B cell (primary cell): ENCODE data around the gene IL1RN. TPM values are rescaled to one million over a fixed set of nuclear protein-coding genes. Genes with fewer than 3 reads are reported as not detected.

Experiments used
- ATAC-seq: fragments of 200-7000 bp; cut with Tn5 transposase; one replicate; pipeline ENCODE4 v1.10.0; 2021; ENCODE audit warnings: low read depth, mild to moderate bottlenecking, moderate number of reproducible peaks, moderate library complexity
- CTCF ChIA-PET: fragments of 350-600 bp; sonication (Branson Sonifier 250); formaldehyde crosslinking; loops from one replicate; lab custom pipeline; 2021; ENCODE audit warnings: antibody characterized with exemption, inconsistent platforms; lab: Charles Lee
- POLR2A ChIA-PET: fragments of 350-600 bp; sonication (Branson Sonifier 250); formaldehyde crosslinking; loops from one replicate; lab custom pipeline; 2021; ENCODE audit warnings: antibody characterized with exemption; lab: Charles Lee
- DNase-seq: peaks from one replicate; pipeline ENCODE4 v3.0.0; 2013
- H2AFZ ChIP-seq: 2 replicates; pipeline ENCODE4 v1.6.1; 2012; ENCODE audit warnings: mild to moderate bottlenecking, low read depth, low read length; ENCODE audit not compliant: insufficient read depth, poor library complexity, severe bottlenecking
- H3K27ac ChIP-seq, 2 donors: 1 replicate in 1 of 2; 2 replicates in 1 of 2; pipeline ENCODE4 v1.5.1; 2012 to 2013; ENCODE audit warnings: low read length in 2 of 2, mild to moderate bottlenecking in 2 of 2, moderate library complexity in 1 of 2
- H3K27me3 ChIP-seq, 4 experiments: fragments of 200-600 bp in 1 of 4; sonication (generic) in 1 of 4; replicated peaks in 1 of 4; 1 replicate in 2 of 4; 2 replicates in 2 of 4; pipeline versions ENCODE4 v1.6.1 to v1.7.0; 2013 to 2016; ENCODE audit warnings: low read length in 3 of 4, mild to moderate bottlenecking in 2 of 4, mixed read lengths in 1 of 4, moderate library complexity in 1 of 4; ENCODE audit not compliant: insufficient read depth in 4 of 4, control insufficient read depth in 3 of 4; ENCODE audit errors: control extremely low read depth in 1 of 4
- H3K36me3 ChIP-seq, 2 experiments: replicated peaks in 1 of 2; 1 replicate in 1 of 2; 2 replicates in 1 of 2; pipeline versions ENCODE4 v1.6.1 to v1.7.1; 2013; ENCODE audit warnings: low read length in 1 of 2; ENCODE audit not compliant: insufficient read depth in 2 of 2, control insufficient read depth in 1 of 2; ENCODE audit errors: control extremely low read depth in 1 of 2, extremely low read depth in 1 of 2
- H3K4me1 ChIP-seq, 2 donors: fragments of 200-600 bp in 1 of 2; sonication (generic) in 1 of 2; 1 replicate in 1 of 2; 2 replicates in 1 of 2; pipeline versions ENCODE4 v1.5.1 to v1.6.1; 2013 to 2017; ENCODE audit warnings: low read length in 2 of 2; ENCODE audit not compliant: control insufficient read depth in 2 of 2, insufficient read depth in 2 of 2
- H3K4me2 ChIP-seq: replicated peaks from 2 replicates; pipeline ENCODE3; 2012; ENCODE audit warnings: mild to moderate bottlenecking, low read depth, low read length; ENCODE audit not compliant: poor library complexity, severe bottlenecking
- H3K4me3 ChIP-seq, 5 experiments: fragments of 200-600 bp in 1 of 5; sonication (generic) in 1 of 5; 1 replicate in 3 of 5; 2 replicates in 2 of 5; pipeline versions ENCODE4 v1.5.1 to v1.7.0; 2011 to 2016; ENCODE audit warnings: low read length in 4 of 5, mild to moderate bottlenecking in 4 of 5, low read depth in 2 of 5, control low read depth in 1 of 5, moderate library complexity in 1 of 5; ENCODE audit not compliant: insufficient read depth in 1 of 5; ENCODE audit errors: control extremely low read depth in 1 of 5, extremely low read depth in 1 of 5
- H3K79me2 ChIP-seq: fragments of 200-600 bp; sonication (generic); one replicate; pipeline ENCODE4 v1.6.0; 2016; ENCODE audit warnings: low read length; ENCODE audit not compliant: control insufficient read depth, insufficient read depth
- H3K9ac ChIP-seq: fragments of 200-600 bp; sonication (generic); 2 replicates; pipeline ENCODE4 v1.6.1; 2017; ENCODE audit warnings: mild to moderate bottlenecking, low read length, moderate library complexity
- H3K9me3 ChIP-seq, 3 donors: one replicate each; pipeline versions ENCODE4 v1.6.1 to v1.7.1; 2013; ENCODE audit warnings: low read length in 2 of 3; ENCODE audit not compliant: control insufficient read depth in 2 of 3, insufficient read depth in 1 of 3; ENCODE audit errors: control extremely low read depth in 1 of 3
- H4K20me1 ChIP-seq: 2 replicates; pipeline ENCODE4 v1.6.0; 2012; ENCODE audit warnings: mild to moderate bottlenecking, low read length; ENCODE audit not compliant: insufficient read depth, control insufficient read depth, poor library complexity, severe bottlenecking
- H3K27ac Mint-ChIP-seq: one replicate; pipeline ENCODE4 v1.8.0; 2021; ENCODE audit warnings: mixed read lengths
- H3K27me3 Mint-ChIP-seq: one replicate; pipeline ENCODE4 v1.8.0; 2021; ENCODE audit warnings: mixed read lengths
- H3K4me1 Mint-ChIP-seq: one replicate; pipeline ENCODE4 v1.8.0; 2021; ENCODE audit warnings: mixed read lengths
- H3K4me3 Mint-ChIP-seq: one replicate; pipeline ENCODE4 v1.8.0; 2021; ENCODE audit warnings: mixed read lengths
- H3K9me3 Mint-ChIP-seq: one replicate; pipeline ENCODE4 v1.8.0; 2022; ENCODE audit warnings: mixed read lengths; ENCODE audit not compliant: insufficient read depth
- EZH2 ChIP-seq: IDR thresholded peaks from 2 replicates; pipeline ENCODE4 v1.6.1; 2012; ENCODE audit warnings: borderline replicate concordance, low read depth, mild to moderate bottlenecking, moderate library complexity, low read length; ENCODE audit not compliant: insufficient read depth, poor library complexity, severe bottlenecking
- WGBS: methylation state at CpG from one replicate; pipeline ENCODE4 v1.1.5; 2013; ENCODE audit warnings: missing lambda C conversion rate; ENCODE audit not compliant: insufficient coverage; 5-methylcytosine and 5-hydroxymethylcytosine counted together
- intact Hi-C: fragments of 100-400 bp; cut with micrococcal nuclease; formaldehyde crosslinking; loops from one replicate; pipeline ENCODE4 v1.10.0; 2022
- polyA plus RNA-seq: library from polyadenylated mRNA; depleted of rRNA; stranded (reverse); fragments of >200 nt; gene quantifications from 2 replicates; pipeline ENCODE4 v1.2.3, GENCODE V29; 2012
- total RNA-seq, 2 donors: library from RNA; stranded (reverse); fragments of 120-200 nt in 1 of 2; gene quantifications; 1 replicate in 1 of 2; 2 replicates in 1 of 2; pipeline versions ENCODE4 v1.2.3 to v1.2.4, GENCODE V29; 2013 to 2022
- TF ChIP-seq, protein P1 (sequence below): fragments of 200-600 bp; IDR thresholded peaks from one replicate; pipeline ENCODE4 v1.8.0; 2022; ENCODE audit warnings: antibody characterized with exemption, mild to moderate bottlenecking

Gene IL1RN
- total and polyA plus RNA-seq, 2 donors (not counting 1 experiment from before 2014, with no cell fraction given) = 0.79 TPM; not detected in 1

DNA sequence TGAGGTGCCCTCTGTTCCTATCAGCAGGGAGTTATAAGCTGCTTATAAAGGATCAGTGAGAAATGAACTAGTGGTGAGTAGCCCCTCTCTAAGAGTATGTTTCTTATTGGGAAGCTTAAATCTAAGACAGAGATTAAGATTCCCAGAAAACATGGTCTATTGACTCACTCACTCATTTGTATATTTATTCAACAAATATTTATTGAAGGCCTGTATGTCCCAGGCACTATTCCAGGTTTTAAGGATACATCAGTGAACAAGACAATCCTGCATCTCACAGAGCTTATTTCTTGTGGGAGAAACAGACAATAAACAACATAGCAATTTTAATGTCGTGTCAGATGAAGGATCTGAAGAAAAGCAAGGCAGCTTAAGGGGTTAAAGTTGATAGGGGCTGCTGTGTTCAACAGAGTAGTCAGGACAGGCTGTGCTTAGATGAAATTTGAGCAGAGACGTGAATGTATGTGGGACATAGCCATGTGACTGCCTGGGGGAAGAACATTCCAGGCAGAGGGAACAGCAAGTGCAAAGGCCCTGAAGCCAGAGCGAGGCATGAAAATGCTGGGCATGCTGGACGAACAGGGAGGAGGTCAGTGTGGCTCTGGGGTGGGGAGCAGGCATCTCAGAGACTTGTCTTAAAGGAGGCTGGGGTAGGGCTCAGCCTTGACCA, 31.6 kb downstream of the IL1RN start:
- Mint-ChIP-seq H3K27ac (peak overlapping the region; percentile 84), H3K4me1 (peaks cover 16% of the 10 kb centered on the region), H3K4me3 (peak overlapping the region; percentile 89), H3K9me3 (no peaks in the 10 kb centered on the region), H3K27me3 (no peaks in the 10 kb centered on the region)
- DNase-seq = no peak
- no peaks in the 10 kb centered on the region for H4K20me1 ChIP-seq
- H2AFZ ChIP-seq = no peak overlapping the region
- intact Hi-C loops = loop anchor here (1.0 kb wide), 1 partner anchor 40 kb away; no protein-coding TSS in a partner anchor
- no peak overlapping the region for H3K9ac ChIP-seq
- ChIA-PET POLR2A (interaction anchor here (2.2 kb wide), 1 partner anchor 10 kb away, joined by 8 read pairs; no protein-coding TSS in a partner anchor), CTCF (interaction anchor here (1.2 to 4.9 kb wide), 6 partner anchors 14 to 45 kb away, joined by 4 to 40 read pairs (median 6); partner anchors contain the start of gene PSD4)
- no peaks in the 10 kb centered on the region for H3K9me3 ChIP-seq
- 93% methylated on average over 3 of the region's 4 CpGs for WGBS
- H3K27ac ChIP-seq = no peak overlapping the region
- H3K4me2 ChIP-seq = no peak overlapping the region
- no peaks in the 10 kb centered on the region for H3K36me3 ChIP-seq
- peaks cover 0 to 2% (median 0%) of the 10 kb centered on the region in 4 experiments for H3K27me3 ChIP-seq
- H3K79me2 ChIP-seq = peaks cover 19% of the 10 kb centered on the region
- TF ChIP-seq, protein P1, sequence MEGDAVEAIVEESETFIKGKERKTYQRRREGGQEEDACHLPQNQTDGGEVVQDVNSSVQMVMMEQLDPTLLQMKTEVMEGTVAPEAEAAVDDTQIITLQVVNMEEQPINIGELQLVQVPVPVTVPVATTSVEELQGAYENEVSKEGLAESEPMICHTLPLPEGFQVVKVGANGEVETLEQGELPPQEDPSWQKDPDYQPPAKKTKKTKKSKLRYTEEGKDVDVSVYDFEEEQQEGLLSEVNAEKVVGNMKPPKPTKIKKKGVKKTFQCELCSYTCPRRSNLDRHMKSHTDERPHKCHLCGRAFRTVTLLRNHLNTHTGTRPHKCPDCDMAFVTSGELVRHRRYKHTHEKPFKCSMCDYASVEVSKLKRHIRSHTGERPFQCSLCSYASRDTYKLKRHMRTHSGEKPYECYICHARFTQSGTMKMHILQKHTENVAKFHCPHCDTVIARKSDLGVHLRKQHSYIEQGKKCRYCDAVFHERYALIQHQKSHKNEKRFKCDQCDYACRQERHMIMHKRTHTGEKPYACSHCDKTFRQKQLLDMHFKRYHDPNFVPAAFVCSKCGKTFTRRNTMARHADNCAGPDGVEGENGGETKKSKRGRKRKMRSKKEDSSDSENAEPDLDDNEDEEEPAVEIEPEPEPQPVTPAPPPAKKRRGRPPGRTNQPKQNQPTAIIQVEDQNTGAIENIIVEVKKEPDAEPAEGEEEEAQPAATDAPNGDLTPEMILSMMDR = no peak
- TF ChIP-seq EZH2 = no peak
- no peak overlapping the region for H3K4me3 ChIP-seq
- ATAC-seq = no peak
- peaks cover 17 to 23% of the 10 kb centered on the region in 2 donors for H3K4me1 ChIP-seq

DNA sequence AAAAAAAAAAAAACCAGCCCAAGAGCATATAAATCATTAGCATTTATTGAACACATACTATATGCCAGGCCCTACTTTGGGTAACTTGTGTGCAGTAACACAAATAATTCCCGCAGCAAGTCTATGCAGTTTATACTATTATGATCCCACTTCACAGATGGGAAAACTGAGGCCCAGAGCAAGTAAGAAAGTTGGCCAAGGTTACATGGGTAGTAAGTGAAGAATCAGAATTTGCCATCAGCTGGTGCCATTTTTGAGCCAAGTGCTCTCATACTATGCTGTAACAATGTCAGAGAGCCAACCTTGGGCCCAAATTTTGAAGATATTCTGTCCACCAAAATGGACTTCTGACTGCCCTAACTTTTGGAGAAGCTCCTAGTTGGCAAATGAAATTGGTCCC, 32.9 kb downstream of the IL1RN start:
- ChIA-PET POLR2A (no interaction called here), CTCF (interaction anchor here (1.3 kb wide), 1 partner anchor 14 kb away, joined by 3 read pairs; no protein-coding TSS in a partner anchor)
- H3K9me3 ChIP-seq = no peaks in the 10 kb centered on the region
- peaks cover 17 to 23% of the 10 kb centered on the region in 2 donors for H3K4me1 ChIP-seq
- intact Hi-C loops = no loop called here
- H3K27ac ChIP-seq = no peak overlapping the region
- peaks cover 31% of the 10 kb centered on the region for H3K79me2 ChIP-seq
- H3K4me3 ChIP-seq = no peak overlapping the region
- no peak overlapping the region for H3K9ac ChIP-seq
- H3K9me3 Mint-ChIP-seq = no peaks in the 10 kb centered on the region
- H3K4me2 ChIP-seq = no peak overlapping the region
- DNase-seq = no peak
- H3K36me3 ChIP-seq = no peaks in the 10 kb centered on the region
- no peak overlapping the region for H2AFZ ChIP-seq
- TF ChIP-seq, protein P1 = no peak
- no peak for TF ChIP-seq EZH2
- peaks cover 0 to 2% (median 0%) of the 10 kb centered on the region in 4 experiments for H3K27me3 ChIP-seq
- no peak for ATAC-seq
- no peak overlapping the region for H3K27ac Mint-ChIP-seq
- WGBS = no CpG with 5 or more reads among the region's 1 CpG
- no peaks in the 10 kb centered on the region for H3K27me3 Mint-ChIP-seq
- no peaks in the 10 kb centered on the region for H4K20me1 ChIP-seq
- H3K4me3 Mint-ChIP-seq = no peak overlapping the region
- peaks cover 16% of the 10 kb centered on the region for H3K4me1 Mint-ChIP-seq
